ENCODE data around the gene FERD3L.

Gene FERD3L

GRCh38 chr7:19098510-19098909 lies 46.7 kb downstream of the FERD3L start:
- no peak for DNase-seq

GRCh38 chr7:19097165-19098055 lies 47.8 kb downstream of the FERD3L start:
- no peak for DNase-seq

GRCh38 chr7:19095353-19095860 lies 49.8 kb downstream of the FERD3L start:
- DNase-seq, result no peak
